ENCODE data around the gene TOR1AIP2.
"Not testable (repeated sequence)": the region's sequence is repeated elsewhere in the genome, so short reads cannot be mapped to it uniquely, and the experiment has no call there.

The TOR1AIP2 gene

DNA sequence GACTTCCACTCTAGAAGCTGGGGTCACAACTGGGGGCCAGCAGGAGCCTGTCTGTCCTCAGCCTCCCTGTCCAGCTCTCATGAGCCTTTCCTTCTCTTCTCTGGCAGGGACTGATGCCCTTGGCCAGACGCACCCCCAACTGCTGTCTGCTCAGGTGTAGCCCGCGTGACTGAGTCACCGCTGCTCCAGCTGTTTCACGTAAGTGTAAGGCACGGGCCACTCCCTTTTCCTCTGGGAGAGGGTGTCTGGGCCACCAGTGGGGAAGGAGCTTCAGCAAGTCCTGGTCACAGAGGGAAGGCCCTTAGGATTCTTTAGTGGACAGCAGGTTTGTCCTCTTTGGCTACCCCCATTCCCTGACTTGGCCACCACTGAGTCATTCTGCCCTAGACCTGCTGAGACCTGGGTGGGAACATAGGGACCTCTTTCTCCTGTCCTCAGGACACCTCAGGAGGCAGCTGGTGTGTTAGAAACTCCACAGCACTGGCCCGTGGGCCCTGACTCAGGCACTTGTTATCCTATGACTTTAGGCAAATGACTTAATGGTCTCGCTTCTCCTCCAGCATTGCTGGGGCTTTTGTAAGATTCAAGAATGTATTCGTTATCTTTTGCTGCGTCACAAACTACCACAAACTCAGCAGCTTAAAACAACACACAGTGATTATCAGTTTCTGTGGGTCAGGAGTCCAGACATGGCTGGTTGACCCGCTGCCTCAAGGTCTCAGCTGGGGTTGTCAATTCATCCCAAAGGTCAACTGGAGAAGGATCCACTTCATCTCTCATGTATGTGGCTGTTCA, 69.7 kb downstream of the TOR1AIP2 start:
- DNase-seq = no peak

GRCh38 chr1:179807291-179807690, 70.3 kb downstream of the TOR1AIP2 start:
- no peak for DNase-seq

GRCh38 chr1:179806333-179806732, 71.3 kb downstream of the TOR1AIP2 start:
- no peak for DNase-seq

DNA sequence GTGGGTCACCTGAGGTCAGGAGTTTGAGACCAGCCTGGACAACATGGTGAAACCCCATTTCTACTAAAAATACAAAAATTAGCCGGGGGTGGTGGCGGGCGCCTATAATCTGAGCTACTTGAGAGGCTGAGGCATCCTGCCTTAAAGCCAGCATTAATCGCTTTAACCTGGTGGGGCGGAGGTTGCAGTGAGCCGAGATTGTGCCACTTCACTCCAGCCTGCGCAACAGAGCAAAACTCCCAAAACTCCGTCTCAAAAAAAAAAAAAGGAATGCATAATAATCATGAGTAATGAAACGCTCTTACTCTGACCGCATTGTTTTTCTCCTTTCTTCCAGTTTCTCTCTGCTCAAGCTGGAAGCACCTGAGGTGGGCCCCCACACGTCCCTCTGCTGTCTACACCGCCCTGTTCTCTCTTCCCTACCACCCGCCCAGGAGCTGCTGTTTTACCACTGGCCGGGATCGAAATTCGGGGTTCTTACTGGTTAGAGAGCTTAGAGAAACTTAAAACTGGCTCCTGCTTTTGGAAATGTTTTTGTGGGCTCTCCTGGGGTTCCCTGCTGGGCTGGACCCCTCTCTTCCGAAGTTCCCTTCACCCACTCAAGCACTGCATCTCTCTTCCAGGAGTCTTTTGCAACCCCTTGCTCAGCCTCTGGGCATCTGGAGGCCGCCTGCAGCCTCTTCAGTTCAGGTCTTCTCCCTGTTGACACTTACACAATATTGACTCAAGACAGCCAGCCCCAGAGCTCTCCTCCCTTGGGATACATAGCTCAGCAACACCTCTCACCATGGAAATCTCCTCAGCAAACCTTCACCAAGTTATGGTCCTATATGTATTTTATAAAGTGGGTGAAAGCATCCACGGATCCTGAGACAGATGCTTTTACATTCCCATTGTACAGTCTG, 72.1 kb downstream of the TOR1AIP2 start:
- no peak for DNase-seq

DNA sequence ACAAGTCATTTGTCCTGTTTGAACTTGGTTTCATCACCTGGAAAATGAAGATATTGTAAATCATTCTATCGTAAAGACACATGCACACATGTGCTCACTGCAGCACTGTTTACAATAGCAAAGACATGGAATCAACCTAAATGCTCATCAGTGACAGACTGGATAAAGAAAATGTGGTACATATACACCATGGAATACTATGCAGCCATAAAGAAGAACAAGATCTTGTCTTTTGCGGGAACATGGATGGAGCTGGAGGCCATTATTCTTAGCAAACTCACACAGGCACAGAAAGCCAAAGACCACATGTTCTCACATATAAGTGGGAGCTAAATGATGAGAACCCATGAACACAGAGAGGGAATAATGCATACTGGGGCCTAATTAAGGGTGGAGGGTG, 73.2 kb downstream of the TOR1AIP2 start:
- not testable (repeated sequence) for DNase-seq

DNA sequence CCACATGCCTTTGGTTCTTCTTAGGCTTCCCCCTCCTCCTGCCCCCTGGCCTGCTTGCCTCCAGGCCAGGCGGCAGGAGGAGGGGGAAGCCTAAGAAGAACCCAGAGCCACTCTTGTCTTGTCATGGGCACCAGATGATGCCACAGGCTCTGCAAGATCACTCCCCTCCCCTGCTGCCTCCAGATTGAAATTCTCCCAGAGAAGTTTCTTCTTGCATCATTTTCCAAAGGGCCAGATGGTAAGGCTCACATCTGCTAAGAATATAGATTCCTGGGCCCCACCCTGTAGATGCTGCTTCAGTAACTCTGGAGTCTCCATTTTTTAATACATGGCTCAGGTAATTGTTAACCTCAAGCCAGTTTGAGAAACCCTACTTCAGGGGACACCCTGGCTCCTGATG, 73.7 kb downstream of the TOR1AIP2 start:
- DNase-seq = no peak

DNA sequence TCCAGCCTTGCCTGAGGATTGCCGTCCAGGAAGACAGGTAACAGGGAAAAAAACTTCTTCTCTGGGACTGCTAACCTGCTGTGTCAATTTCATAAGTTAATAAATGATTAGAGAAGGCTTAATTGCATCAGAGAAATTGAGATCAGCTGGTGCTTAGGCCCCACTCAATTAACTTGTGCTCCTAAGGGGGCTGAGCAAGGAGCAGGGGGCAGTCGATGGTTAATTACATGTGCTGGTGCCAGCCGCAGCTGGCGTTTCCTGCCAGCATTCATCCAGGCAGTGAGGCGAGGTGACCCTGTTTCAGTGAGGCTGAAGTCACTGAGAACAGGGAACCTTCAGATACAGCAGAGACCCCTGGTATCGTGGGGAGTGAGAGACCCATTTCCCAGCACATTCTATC, 74.5 kb downstream of the TOR1AIP2 start:
- DNase-seq = no peak

- DNase-seq = no peak
Observed at GRCh38 chr1:179800481-179800880, 77.1 kb downstream of the TOR1AIP2 start.

DNA sequence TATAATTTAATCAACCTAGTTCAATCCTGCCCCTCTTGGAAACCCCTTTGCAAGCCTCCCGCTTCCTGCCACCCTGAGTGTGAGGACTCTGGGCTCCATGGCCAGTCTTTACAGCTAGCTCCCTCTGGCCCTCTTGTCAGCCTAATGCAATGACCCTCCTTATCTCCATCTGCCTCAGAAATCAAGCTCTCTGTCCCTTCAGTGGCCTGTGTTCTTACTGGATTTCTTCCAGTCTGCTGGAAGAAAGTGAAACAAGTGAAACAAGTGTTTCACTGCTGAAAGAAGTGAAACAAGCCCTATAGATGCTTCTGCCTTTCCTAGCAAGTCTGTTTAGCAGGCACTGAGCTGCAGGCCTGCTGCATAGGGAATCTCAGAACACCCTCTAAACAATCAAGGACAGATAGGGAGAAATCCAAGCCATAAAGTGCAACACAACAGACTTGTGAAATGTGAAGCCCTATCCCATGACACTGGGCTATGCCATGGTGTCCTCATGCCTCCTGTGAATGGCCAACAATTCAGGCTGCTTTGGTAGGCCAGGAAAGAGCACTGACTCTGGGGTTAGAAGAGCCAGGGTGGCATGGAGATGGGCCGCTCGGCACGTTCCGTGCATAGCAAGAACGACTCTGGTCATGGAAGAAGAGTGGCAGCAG, 78.6 kb downstream of the TOR1AIP2 start:
- DNase-seq = no peak

GRCh38 chr1:179798213-179798863, 79.3 kb downstream of the TOR1AIP2 start:
- DNase-seq = no peak

- DNase-seq = no peak
Observed at GRCh38 chr1:179794669-179795068, 82.9 kb downstream of the TOR1AIP2 start.

- no peak for DNase-seq
Observed at GRCh38 chr1:179794146-179794545, 83.5 kb downstream of the TOR1AIP2 start.

GRCh38 chr1:179793281-179793680, 84.3 kb downstream of the TOR1AIP2 start:
- no peak for DNase-seq
